ENCODE data around the gene WDR89.
"Not testable (repeated sequence)": the region's sequence is repeated elsewhere in the genome, so short reads cannot be mapped to it uniquely, and the experiment has no call there.

WDR89 gene

DNA sequence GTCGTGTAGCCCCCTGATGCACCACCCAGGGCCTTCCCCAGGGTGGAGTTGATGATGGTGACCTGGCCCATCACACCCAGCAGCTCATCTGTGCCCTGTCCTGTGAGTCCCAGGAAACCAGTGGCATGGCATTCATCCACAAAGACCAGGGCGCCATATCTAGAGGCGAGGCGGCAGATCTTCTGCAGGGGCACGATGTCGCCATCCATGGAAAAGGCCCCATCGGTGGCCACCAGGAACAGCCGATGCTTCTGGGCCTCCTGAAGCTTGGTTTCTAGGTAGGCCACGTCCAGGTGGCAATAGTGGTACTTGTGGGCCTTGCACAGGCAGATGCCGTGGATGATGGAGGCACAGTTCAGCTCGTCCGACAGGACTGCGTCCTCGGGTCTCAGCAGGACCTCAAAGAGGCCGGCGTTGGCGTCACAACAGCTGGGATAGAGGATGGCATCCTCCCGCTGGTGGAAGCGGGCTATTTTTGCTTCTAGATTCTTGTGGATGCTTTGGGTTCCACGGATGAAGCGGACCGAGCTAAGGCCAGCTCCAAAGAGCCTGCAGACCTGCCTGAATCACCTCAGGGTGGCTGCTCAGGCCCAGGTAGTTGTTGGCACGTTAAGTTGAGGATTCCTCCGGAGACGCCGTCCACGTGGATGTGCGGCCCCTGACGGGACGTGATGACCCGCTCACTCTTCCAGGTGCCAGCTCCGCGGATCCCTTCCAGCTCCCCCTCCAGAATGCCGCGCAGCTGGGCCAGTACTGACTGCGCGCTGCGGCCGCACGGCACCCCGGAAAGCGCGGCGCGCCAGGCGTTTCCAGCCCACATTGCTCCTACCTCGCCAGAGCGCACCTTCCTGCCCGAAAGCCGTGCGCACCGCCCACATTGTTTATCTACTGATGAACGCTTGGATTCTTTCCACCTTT is 47.0 kb downstream of the WDR89 start:
- no peak for DNase-seq

DNA sequence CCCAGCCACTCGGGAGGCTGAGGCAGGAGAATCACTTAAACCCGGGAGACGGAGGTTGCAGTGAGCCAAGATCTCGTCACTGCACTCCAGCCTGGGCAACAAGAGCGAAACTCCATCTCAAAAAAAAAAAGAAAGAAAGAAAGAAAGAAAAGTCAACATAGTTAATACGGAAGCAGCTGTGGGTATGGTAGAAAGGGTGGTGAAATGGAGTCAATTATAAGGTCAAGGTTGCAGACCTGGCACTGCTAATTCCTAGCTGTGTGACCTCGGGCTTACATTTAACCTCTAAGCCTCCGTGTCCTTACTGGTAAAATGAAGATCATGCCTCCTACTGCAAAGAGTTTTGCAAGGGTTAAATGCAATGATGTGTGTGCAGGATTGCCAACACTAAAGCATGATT is 58.6 kb downstream of the WDR89 start:
- DNase-seq, result not testable (repeated sequence)

DNA sequence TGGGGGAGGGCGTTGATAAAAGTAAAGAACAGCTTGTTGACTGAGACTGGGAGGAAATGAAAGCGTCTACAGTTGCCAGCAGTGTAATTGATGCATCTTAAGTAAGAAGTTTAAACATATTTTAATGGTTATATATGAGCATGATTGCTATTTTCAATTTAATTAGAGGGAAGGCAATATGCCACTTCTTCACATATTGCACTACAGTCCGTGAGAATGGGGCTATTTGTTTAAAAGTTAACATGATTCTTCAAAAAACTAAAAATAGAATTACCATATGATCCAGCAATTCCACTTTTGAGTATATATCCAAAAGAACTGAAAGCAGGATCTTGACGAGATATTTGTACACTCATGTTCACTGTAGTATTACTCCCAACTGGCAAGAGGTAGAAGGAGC is 60.2 kb downstream of the WDR89 start:
- DNase-seq, result peak in 1 of 2 experiments; percentile 23

DNA sequence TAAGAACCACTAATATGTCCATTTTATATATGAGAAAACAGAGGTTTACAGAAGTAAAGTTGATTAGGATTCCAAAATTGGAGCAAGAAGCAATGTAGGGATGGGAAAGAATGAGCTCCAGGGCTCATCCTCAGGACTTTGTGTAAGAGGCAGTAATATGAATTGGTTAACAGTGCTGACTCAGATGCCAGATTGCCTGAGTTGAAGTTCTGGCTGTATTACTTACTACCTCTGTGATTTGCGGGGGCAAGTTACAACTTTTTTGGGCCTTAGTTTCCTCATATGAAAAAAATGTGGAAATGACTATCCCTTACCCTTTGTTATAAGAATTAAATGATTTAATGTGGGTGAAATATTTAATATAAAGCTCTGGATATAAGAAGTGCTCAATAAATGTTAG is 63.4 kb downstream of the WDR89 start:
- no peak for DNase-seq

DNA sequence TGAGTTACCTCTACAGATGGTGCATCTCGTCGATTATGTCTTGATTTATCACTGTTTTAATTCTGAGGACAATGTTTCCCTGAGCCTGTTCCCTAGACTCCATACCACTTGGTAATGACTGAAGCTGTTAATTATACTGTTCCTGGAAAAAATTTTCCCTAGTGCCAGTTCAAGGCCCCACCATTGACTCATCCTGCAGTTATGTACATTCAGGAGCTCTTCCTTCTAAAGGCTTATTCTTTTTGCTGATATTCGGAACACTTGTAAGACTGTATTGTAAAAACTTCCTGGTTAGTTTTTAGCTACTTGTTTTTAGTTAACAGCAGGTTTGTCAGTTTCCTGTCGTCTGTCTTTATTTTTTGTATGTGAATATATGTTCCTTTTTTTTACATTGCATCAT is 68.1 kb downstream of the WDR89 start:
- no peak for DNase-seq

DNA sequence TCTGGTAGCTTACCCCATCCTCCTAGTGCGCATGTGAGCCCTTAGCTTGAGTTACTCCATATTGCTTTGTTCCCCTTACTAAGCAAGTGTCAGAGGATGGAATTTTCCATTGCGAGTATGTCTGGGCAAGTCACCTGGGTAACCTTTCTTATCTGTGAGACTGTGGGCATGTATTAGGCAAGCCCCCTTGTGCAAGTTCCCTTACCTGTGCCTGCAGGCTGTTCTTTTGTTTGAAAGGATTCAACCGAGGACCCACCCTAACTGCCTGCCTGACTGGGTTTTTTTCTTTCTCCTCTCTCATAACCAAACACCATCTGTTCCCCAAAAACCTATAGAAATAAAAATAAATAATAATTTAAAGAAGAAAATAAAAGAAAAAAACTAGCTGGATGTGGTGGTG is 76.2 kb downstream of the WDR89 start:
- DNase-seq, result no peak

DNA sequence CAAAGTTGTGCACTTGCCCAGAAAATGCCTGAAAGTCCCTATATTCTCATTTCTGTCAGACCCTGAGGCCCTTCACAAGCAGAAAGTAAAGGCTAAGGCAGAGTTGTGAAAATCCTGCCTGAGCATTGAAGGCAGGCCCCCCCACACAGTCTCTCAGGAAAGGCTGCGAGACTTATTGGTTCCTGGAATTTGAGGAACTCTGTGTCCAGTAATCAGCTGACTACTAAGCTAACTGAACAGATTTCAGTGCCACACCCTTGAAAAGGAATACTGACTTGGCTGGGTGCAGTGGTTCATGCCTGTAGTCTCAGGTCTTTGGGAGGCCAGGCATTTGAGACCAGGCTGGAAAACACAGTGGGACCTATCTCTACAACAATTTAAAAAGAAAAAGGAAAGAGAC is 77.4 kb downstream of the WDR89 start:
- no peak for DNase-seq

DNA sequence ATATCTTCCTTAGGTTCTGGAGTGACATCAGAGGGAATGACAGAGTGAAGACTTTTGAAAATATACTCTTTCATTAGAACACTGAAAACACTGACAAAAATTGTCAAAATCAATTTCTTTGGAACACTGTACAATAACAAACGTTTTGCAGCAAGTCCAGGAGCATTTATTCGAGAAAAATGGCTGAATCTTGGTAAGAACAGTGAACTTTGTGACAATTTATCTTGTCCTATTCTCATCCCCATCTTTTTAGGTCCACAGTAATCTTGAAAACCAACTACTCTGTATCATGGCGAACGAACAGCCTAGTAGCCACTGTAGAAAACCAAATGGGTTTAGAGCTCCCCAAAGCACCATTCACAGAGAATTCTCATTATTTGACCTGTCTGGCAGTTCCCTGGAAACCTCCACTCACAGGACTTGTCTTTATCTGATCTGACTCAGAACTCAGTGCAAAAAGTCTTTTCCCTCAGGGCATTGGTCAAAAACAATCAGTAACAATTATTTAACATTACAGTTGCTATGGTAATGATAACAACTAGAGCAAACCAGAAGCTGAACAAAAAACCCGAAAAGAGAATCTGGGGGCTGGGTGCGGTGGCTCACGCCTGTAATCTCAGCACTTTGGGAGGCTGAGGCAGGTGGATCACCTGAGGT is 78.2 kb downstream of the WDR89 start:
- DNase-seq, result no peak

DNA sequence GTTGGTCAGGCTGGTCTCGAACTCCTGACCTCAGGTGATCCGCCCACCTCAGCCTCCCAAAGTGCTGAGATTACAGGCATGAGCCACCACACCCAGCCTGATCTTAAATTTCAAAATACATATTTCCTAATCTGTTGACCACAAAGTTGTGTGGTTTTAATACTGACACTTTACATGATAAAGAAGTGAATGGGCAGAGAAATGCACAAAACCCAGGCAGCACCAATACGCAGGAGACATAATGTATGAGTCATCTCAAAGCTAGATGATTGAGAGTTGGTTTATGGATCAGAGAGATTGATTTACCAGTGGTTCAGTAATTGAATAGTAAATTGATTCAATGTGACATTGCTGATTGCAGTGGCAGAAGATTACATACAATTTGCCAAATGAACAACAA is 79.3 kb downstream of the WDR89 start:
- no peak for DNase-seq

DNA sequence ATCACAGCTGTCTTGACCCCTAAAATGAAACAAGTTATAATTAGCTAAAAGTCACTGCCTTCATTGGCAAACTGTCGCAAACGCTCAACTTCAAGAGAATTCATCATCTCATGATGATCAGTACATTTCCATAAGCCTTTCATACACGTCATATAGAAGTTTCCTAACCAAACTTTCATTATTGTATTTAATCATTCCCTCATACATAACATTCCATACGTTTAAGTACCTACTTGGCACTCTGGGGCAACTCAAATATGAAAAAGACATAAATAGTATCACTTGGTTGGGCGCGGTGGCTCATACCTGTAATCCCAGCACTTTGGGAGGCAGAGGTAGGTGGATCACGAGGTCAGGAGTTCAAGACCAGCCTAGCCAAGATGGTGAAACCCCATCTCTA is 86.1 kb downstream of the WDR89 start:
- no peak for DNase-seq

DNA sequence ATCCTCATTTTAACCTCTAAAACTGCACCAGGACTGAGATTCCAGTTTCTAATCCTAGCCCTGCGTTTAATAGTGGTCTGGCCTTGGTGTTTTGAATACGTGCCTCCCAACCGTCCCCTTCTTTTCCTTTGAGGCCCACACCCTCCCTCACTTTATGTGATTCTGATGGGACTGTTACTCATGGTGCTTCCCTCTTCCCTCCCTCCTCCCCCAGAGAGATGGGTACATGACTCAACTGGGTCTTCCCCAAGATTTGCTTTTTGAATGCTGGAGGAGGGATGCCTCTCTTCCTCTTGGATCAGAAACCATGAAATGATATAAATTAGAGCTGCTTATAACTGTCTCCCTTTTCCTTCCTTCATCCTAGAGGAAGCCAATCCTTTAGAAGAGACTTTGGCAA is 90.3 kb downstream of the WDR89 start:
- no peak for DNase-seq

DNA sequence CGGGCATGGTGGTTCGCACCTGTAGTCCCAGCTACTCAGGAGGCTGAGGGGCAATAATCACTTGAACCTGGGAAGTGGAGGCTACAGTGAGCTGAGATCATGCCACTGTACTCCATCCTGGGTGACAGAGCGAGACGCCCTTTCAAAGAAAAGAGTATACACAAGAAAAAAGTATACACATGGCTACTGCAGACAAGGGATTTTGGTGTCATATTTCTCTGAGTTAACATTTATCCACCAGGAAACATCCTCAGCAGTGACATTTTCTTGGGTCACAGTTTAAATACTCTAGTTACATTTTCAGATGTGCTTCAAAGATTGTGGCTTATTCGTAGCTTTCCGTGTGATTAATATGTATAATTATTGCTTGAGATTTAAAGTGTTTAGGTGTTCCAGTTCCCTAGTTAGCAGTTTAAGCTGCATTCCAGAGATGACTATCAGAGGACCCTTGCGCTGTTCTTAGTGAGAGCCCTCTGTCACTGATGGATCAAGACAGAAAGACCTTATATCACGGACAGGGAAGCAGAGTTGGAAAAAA is 93.8 kb downstream of the WDR89 start:
- DNase-seq, result no peak
